Forelimb muscle (tissue), 1 donor: ENCODE data around the gene SLX4. TPM values are rescaled to one million over a fixed set of nuclear protein-coding genes. Genes with fewer than 3 reads are reported as not detected.

Experiments
- DNase-seq: peaks from one replicate; pipeline ENCODE4 v3.0.0-alpha.2; 2013; ENCODE audit warnings: low read depth
- polyA plus RNA-seq: library from polyadenylated mRNA; unstranded; fragments of 120-200 nt; gene quantifications from one replicate; pipeline ENCODE4 v1.2.1, GENCODE V29; 2013; ENCODE audit not compliant: insufficient read length

Gene SLX4
- polyA plus RNA-seq, 1 donor, result 4.5 TPM

DNA sequence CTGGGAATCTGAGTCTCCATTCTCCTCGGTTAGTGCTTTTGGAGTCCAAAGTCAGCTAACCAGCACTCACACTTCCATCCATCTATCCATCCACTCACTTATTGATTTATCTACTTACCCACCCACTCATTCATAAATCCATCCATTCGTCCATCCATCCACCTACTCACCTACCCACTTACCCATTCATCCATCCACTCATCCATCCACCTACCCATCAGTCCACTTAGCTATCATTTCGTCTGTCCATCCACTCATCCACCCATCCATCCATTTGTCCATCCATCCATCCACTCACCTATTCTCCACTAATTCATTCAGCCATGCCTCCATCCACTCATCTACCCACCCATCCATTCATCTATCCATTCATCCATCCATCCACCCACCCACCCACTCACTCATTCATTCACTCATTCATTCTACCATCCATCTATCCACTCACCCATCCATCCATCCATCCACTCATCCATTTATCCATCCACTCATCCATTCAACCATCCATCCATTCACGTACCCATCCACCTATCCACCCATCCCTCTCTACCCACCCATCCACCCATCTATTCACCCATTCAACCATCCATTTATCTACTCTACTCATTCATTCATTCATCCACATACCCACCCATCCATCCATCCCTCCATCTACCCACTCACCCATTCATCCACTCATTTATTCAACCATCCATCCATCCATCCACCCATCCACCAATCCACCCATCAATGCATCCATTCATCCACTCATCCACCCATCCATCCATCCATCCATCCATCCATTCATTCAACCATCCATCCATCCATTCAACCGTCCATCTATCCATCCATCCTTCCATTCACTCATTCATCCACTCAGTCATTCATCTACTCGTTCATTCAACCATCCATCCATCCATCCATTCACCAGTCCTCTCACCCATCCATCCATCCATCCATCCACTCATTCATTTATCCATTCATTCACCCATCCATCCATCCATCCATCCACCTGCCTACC, 60.3 kb downstream of the SLX4 start:
- no peak for DNase-seq

- DNase-seq, result no peak
Observed at GRCh38 chr16:3549906-3550305, 61.5 kb downstream of the SLX4 start.

GRCh38 chr16:3548859-3549258, 62.5 kb downstream of the SLX4 start:
- no peak for DNase-seq

DNA sequence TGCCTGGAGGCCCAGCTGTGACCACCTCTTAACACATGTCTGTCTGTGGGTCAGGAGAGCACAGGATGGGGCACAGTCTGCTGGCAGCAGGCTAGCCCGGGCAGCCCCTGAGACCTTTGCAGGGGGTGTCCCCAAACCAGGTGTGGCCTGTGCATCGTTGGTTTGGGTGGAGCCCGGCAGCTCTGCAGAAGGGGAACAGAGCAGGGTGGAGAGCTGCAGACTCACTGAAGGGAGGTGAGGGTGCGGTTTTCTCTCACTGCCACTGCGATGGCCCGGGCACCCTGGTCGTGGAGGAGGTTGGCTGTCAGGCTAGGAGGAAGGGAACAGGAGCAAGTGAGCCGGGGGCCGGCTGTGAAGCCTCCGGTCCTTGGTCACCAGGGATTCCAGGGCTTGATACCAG, 63.0 kb downstream of the SLX4 start:
- no peak for DNase-seq

DNA sequence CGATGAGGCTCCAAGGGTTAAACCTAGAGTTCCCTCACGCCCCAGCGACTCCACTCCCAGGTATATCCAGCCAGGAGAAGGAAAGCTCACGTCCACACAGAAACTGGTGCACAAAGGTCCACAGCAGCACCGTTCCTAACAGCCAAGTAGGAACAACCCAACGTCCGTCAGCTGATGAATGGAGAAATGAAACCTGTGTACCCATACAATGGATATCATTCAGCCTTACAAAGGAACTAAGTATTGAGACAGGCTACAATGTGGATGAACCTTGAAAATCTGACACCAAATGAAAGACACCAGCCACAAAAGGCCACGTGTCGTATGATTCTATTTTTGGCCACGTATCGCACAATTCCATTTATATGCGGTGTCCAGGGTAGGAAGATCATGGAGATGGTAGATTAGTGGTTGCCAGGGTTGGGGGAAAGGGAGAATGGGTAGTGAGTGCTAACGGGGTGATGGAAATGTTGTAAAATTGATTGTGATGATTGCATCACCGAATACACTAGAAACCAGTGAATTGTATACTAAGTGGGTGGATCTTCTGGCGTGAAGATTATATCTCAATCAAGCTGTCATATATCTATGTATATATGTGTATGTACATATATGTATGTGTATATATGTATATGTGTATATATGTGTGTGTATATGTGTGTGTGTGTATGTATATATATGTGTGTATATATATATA, 64.3 kb downstream of the SLX4 start:
- no peak for DNase-seq

- no peak for DNase-seq
Observed at GRCh38 chr16:3542601-3543373, 68.6 kb downstream of the SLX4 start.

GRCh38 chr16:3541527-3542155, 69.8 kb downstream of the SLX4 start:
- DNase-seq, result no peak

GRCh38 chr16:3538222-3538621, 73.2 kb downstream of the SLX4 start:
- no peak for DNase-seq

GRCh38 chr16:3536851-3537250, 74.6 kb downstream of the SLX4 start:
- DNase-seq, result no peak

DNA sequence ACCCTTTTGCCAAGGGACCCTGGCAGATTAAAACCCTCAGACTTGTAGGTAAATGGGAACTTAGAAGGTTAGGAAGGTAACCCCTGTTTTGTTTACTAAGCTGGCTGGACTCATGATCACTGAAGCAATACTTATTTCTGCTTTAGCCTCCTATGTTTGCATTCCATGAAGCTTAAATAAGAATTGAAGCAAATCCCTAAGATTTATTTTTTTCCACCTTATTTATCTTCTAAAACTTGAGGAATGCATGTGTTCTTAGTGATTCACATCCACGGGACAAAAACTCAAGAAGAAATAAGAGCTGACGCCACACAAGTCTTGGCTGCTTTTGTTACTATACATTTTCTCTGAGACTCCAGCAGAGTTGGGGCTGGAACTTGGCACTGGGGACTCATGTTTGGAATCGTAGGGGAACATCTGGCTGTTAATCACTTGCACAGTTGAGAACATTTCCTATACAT, 75.1 kb downstream of the SLX4 start:
- DNase-seq, result peak; percentile 72

- no peak for DNase-seq
Observed at GRCh38 chr16:3534126-3534525, 77.3 kb downstream of the SLX4 start.

DNA sequence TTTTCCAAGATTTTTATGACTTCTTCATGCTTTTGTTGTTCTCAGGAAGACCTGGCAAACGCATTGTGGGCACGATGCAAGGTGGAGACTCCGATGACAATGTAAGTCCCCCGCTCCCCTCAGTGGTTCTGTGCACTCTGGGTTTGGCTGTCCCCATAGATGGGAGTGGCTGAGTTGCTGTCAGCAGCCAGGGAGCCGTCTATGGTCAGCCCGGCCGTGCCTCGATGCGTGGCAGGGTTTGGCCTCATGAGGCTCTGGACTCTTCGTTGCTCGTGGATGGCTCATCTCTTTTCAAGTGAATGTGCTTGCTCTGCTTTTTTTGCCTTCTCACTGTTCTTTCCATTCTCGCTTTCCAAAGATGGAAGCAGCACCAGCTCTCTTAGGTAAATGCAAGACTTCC, 78.7 kb downstream of the SLX4 start:
- no peak for DNase-seq

Other genes with a start within 250 kb of the SLX4 start
- gene ZSCAN32, start 210.6 kb downstream of the SLX4 start, polyA plus RNA-seq, result 8.6 TPM
- gene ZNF174, start 210.4 kb downstream of the SLX4 start, polyA plus RNA-seq, result 8.1 TPM
- gene ZNF597, start 168.1 kb downstream of the SLX4 start, polyA plus RNA-seq, result 1.7 TPM
- gene NAA60, start 167.9 kb downstream of the SLX4 start, polyA plus RNA-seq, result 26.0 TPM
- not detected for gene C16orf90, start 116.1 kb downstream of the SLX4 start, polyA plus RNA-seq
- 19.7 TPM for gene CLUAP1, start 110.6 kb downstream of the SLX4 start, polyA plus RNA-seq
- gene NLRC3, start 34.2 kb downstream of the SLX4 start, polyA plus RNA-seq, result 1.2 TPM
- 15.7 TPM for gene DNASE1, start 43.1 kb upstream of the SLX4 start, polyA plus RNA-seq
- 94.9 TPM for gene TRAP1, start 105.9 kb upstream of the SLX4 start, polyA plus RNA-seq